ENCODE data around the gene DUSP10.

Gene DUSP10

DNA sequence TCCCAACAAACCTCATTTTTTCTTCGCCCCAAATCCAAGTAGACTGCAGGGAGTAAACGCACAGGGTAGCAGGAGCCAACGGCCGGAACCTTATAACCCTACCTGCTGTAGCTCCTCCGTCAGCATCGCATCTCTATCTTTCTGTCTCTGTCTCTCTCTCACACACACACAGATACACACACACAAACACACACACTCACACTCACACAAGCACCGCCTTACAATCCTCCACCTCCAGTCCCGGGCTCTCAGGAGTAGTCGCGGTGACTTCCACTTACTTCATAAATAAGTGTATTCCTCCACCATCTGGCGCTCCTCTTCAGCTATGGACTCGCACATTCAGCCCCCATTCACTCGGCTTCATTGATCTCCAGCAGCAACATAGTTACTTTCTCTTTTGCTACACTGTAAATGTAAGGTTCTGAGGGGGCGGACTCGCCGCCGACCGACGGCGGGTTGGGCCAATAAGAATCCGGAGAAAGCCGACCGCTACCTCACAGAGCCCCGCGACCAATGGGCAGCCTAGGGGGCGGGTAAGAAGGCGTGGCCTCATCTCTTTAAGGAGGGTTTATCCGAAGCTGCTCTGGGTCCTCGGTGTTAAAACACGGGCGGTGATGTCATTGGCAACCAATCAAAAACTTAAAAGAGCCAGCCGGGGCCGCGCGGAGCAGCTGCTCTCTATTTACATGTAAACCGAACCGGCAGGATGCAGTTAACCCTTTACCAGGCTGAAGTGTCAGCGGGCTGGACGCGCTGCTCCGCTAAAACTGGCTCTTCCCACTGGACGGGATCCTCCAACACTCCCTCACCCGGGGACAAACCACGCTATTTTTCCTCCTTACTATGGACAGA is at the start of gene DUSP10:
Gene DUSP10, minus strand, starts transcription at position 387 of the 852 bp plus-strand sequence. CDS start 2,345 bp downstream, outside the sequence.
- peak; percentile 99 for DNase-seq

DNA sequence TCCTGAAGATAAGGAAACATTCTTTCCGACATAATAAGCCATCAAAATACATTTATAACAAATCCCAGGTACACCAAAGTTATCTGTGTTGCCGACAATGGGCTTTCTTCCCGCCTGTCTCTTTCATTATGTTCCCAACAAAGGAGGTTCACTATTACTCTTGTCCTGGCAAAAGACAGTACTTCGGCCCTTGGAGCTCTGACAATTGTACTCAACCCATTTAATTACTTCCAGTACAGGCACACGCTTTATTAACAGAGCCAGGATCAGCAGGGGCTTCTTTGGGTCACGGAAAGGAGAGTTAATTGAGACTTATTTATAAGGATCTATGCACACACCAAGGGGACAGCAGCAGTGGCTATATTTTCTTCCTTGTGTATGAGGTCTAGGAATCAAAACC is 46.6 kb upstream of the DUSP10 start:
- no peak for DNase-seq

DNA sequence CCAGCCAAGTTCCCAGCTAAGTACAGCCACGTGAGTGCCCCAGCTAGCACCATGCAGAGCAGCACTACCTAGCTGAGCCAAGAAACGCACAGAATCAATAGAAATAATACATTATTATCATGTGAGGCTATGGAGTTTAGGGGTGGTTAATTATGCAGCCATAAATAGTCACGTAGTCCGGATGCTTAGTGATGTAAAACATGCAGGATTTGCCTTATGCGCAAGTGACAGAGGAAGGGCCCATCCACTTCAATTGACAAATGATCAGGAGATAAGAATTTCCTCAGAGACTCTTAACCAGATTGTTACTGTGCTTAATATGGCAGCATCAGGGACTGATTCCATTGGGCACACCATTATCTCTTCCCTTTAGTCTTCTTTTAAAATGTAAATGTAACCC is 44.8 kb upstream of the DUSP10 start:
- no peak for DNase-seq

DNA sequence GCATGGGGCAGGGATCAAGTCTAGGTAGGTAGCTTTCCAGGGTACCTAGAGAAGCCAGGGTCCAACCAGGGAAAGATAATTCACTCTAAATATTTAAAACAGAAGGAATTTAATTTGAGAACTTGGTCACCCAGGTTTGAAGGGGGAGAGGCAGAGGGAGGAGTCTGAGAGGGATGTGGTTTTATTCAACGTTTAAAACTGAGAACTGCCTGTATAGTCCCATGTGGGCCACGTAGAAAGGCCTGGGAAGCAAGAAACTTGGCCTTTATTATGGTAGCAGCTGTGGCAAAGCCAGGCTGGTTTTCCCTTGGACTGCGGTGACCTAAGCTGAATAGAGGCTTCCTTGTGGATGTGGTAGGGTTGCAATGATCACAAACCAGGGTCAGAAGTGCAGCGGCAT is 42.0 kb upstream of the DUSP10 start:
- no peak for DNase-seq

DNA sequence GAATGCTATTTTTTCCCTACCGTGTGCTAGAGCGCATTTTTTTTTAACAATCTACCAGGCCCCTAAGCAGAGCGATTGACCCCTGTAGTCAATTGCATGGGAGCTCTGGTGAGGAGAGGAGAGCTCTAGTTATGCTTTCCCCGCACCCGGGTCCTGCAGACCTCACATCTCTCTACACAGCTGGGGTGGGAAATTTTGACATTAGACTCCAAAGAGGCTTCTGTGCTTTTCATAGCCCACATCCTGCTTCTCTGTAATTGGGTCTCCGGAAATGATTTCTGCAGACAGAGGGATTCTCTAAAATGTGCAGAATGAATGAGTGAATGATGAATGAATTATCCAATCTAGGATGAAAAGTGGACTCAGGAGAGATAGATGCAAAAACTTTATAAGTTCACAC is 41.5 kb upstream of the DUSP10 start:
- DNase-seq = no peak

DNA sequence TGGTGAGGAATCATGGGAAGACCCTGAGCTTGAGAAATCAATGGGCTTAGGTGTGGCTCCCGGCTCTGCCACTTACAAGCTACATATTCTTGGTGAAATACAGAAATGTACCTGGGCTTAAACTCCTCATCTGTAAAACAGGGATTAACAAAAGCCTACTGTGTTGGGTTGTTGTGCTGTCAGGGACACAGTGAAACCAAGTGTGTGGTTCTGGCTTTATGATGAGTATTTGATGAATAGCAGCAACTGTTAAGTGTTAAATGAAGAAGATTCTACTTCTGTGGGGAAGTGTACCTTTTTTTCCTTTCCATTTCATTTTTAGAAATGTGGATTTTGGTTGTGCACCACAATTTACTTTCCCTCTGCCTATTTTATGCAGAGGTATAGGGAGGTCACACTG is 41.1 kb upstream of the DUSP10 start:
- no peak for DNase-seq

DNA sequence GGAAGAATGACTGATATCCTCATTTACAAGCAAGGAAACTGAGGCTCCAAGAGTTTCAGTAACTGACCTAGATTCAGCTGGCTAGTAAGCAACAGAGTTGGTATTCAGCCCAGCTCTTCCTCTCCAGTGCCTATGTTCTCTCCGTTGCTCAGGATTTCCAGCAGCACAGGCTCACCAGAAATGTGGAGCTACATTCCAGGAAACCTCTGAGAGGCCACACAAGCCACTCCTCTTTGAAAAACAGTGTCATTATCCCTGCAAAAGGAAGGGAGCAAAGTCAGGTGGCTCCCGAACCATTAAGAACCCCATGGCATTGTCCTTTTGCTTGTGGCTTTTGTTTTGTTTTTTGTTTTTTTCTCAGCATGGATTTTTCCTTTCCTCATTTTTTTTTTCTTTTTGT is 40.6 kb upstream of the DUSP10 start:
- DNase-seq = no peak

DNA sequence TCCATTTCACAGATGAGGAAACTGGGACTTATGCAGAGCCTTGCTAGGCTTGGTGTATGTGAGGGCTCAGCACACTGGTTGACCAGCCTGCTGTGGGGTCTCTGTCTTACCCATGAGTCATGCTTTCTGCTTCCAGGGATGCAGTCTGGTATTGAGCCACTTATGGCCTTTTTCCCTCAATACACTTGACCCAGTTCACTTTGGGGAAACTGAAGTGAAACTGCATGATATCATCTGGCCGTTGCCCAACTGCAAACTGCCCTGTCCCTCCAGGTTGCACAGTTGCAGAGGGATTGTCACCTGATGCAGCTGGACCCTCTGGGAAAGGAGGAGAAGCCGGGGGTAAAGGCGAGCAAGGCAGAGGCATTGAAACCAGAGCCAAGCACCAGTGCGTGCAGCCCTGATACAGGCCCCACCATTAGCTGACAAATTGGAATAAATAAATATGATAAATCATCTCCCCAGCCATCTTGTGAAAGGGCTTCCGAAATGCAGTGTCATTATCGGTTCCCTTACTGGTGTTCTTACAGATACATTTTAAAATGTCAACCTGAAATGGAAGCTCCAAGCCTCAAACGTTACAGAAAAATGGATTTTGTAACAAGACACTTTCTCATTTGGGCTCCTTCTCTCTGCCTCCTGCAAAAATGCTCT is 39.3 kb upstream of the DUSP10 start:
- DNase-seq = no peak

DNA sequence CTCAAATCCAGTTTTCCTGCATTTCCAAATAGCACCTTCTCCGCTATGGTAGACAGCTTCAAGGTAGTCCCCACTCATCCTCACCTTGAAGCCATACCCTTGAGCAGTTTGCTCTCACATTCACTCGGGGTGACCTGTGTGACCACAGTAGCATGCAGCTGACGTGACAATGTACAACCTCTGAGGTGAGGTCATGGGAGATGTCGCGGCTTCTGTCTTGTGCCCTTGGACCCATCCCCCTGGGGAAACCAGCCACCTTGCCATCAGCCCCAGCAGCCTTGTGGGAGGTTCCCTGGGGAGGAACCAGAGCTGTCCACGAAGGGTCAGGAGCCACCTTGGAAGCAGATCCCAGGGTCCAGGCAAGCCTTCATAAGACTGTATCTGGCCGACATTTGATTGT is 38.3 kb upstream of the DUSP10 start:
- DNase-seq = no peak

DNA sequence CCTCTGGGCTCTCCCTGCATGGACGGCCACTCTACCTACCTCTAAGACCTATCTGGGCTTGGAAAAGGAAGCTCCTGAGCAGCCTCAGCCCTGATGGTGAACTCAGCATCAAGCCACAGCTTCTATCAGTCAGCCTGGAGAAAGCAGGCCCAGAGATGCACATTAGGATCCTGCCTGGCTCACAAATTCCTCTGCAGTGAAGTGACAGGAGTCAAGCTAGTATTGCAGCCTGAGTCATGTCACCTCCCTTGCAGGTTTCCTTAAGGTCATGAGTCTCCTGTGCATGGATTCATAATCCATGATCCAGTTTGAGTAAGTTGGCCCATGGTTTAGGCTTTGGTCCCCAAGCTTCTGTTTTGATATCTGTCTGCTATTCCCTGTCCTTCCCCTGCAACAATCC is 37.9 kb upstream of the DUSP10 start:
- no peak for DNase-seq

DNA sequence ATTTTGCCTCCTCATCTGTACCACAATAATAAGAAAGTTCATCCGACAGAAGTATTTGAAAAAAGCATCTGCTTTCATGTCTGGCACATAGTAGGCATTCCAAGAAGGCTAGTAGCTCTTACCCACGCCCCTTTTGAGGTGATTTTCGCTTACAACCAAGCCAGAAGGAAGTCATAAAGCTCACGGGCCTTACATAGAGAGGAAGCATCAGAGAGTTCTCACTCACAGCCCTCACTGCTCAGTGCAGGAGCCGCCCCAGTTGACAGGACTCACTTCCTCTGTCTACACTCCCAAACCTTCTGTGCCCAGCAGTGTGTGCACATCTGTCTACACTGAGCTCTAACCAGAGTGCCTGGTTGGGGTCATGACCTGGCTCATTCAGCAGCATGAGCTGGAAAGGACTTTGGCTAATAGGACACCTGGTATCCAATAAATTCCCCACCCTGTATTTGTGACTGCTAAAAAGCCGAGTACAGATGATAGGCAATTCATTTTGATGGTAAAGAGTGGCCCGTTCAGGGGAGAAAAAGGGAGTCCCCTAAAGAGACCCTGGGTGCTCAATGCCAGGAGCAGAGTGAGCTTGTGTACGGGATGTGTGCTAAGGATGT is 36.8 kb upstream of the DUSP10 start:
- no peak for DNase-seq

DNA sequence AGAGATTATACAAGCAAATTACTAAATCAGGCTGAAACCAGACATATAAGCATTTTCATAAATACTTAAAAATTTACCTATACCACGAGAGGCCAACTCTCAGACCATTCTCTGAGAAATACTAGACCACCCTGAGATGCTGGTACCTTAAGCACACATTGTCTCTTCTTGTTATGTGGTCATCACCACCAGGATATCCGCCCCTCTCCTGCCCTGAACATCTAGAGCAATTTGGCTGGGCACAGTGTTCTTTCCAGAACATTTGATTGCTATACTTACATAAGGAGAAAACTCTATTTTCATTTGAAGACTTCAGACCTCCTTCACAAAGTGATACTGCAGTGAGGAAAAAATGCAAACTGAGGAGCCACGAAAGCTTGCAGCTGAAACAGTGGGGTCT is 36.2 kb upstream of the DUSP10 start:
- no peak for DNase-seq

DNA sequence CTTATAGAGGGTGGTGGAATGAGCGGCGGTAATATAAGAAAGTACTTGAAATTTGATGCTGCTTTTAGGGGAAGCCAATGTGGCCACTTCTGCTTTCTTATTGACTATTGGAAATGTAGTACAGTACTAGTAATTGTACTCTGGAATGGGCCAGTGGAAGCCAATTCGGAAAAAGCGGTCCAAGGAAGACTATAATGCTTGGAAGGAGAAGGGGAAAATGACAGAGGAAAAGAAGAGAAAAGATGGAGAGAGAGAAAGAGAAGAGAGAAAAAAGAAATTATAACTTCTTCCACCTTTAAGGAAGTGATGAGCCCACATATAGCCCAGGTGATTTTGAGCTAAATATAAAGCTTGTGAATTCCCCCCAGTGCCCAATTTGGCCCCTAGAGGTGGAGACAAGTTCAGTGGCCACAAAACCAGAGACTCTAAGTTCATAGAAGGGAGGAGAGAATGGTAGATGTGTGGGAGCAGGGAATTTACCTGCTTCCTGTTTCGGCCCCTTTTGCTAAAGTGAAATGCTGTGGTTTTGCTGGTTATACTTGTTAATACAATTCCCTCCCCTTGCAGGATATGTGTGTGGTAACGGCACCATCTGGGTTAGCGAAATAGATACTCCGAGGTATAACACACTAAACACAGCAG is 35.7 kb upstream of the DUSP10 start:
- no peak for DNase-seq

DNA sequence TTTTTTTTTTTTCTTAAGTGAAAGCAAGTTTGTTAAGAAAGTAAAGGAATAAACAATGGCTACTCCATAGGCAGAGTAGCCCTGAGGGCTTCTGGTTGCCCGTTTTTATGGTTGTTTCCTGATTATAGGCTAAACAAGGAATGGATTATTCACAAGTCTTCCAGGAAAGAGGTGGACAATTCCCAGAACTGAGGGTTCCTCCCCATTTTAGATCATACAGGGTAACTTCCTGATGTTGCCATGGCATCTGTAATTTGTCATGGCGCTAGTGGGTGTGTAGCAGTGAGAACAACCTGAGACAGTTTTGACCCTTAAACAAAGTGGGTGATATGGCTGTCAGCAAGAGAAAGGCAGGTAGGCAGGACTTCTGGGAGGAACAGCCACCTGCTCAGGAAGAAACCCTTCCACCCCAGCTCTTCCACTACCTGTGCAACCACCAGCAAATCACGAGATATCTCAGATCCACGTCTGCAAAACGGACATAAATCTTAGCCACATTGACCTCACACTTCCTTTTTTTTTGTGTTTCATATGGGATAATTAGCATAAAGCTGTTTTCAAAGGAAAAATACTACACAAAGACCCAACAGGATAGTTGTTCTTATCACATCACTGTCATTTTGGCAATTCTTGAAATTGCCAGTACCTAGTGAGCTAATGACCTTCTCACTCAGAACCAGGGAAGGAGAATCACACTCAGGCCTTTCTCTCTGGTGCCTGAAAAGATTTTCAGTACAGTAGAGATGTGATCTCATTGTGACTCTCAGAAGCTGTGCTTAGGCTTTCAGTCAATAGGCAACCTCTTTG is 34.8 kb upstream of the DUSP10 start:
- no peak for DNase-seq

DNA sequence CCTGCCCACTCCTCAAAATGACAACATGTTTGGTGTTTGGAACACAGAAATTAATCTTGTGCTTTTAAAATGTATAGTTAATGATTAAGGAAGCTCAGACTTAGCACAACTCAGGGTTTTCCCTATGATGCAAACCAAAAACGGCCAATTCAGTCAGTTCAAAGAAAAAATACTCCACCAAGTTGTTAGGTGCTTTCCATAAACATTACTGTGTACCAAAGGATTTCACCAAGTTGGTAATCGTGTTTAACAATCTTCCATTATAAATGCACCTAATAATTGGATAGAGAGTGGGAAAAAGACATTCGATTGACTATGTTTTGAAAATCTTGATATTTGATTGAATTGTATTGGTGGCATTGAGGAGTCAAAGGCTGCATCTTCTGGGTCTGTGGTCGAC is 33.3 kb upstream of the DUSP10 start:
- DNase-seq = no peak

DNA sequence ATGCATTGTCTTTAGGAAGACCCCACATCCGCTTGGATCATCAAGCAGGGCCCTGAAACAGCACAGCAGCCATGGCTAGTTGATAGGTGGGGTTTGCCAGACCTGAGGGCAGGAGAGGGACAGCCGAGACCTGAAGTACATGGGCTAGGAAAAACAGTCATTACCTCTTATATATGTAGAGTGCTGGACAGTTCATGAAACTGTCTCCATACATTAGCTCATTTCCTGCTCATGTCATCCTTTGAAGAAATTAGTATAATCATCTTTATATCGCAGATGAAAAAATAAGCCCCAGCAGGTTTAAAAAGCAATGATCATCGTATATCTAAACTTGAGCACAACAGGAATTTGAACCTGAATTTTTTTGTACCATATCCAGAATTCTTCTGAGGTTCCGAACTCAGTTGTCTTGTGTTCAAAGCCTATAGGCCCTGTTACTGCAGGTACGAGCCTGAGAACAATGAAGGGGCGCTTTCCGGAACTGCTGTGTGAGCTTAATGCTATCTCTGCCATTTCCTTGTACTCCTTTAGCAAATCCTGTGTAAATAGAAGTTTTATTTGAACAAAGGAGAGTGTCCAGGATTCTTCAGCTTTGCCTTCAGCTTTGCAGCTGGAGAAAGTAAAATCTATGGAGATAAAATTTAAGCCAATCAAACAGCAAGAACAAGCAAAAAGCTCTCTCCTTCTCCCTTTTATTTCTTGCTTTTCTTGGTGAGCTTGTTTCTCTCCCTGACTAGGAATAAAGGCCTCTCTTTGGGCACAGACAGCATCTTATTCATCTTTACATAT is 32.4 kb upstream of the DUSP10 start:
- no peak for DNase-seq

DNA sequence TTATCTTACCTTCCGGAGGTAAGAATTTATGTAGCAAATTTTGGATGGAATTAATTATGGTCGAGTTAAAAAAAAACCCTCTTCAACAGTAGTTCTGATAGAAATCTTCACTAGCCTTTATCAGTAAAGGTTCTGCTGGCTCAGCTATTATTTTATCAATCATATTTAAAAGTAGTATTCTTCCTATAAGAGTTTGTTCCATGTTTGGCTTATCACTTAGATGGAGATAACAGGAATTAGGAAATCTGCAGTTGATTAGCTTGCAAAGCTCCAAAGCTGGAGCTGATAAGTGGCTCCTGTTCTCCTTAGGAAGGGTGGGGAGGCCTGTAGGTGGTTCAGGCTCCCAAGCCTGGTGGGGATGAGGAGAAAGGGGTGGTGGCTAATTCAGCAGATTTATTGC is 31.5 kb upstream of the DUSP10 start:
- no peak for DNase-seq

DNA sequence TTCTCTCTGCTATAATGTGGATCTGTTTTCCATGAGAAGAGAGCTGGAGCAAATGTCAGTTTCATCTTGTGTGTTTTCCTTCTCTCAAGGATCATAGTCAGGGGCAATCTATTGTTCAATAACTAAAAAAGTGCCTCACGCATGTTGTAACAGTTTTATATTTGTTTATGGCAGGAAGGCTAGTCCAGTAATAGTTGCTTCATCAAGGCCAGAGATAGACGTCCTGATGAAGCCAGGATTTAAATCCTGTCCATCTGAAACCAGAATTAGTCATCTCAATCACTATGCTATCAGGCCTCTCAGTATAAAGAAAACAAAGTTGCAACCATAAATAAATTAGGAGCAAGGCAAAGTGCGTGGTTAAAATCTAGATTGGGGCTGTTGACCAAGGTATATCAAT is 30.2 kb upstream of the DUSP10 start:
- DNase-seq = no peak

DNA sequence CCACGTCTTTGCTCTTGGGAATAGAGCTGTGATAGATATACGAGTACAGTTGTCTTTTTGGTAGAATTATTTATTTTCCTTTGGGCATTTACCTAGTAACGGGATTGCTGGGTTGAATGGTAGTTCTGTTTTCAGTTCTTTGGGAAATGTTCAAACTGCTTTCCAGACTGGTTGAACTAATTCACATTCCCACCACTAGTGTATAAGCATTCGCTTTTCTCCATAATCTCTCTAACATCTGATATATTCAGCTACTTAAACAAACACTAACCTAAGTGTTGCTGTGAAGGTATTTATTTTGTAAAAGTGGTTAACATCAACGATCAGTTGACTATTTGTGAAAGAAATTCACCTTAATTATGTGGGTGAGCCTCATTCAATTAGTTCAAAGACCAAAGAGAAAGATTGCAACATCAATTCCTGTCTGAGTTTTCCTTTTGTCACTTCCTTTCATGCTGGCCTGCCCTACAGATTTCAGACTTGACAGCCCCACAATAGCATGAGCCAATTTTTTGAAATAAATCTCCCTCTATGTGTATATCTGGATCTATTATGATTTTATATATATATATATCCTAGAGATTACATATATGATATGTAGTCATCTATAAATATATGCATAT is 26.7 kb upstream of the DUSP10 start:
- no peak for DNase-seq

DNA sequence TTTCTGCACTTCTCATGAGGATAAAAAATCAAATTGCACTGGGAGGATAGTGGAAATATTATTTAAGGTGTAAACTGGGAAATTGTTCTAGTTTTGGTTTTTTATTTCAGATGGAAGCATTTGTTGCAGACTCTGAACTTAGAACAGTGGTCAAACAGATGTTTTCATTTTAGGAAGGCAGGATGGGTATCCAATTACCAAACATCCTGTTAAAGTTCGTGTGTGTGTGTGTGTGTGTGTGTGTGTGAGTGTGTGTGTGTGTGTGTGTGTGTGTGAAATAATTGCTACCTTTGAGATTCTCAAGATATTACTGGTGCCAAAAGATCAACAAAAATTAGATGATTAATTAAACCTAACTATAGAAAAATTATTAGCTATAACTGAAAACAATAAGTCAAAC is 24.3 kb upstream of the DUSP10 start:
- peak in 1 of 2 experiments; percentile 2 for DNase-seq

DNA sequence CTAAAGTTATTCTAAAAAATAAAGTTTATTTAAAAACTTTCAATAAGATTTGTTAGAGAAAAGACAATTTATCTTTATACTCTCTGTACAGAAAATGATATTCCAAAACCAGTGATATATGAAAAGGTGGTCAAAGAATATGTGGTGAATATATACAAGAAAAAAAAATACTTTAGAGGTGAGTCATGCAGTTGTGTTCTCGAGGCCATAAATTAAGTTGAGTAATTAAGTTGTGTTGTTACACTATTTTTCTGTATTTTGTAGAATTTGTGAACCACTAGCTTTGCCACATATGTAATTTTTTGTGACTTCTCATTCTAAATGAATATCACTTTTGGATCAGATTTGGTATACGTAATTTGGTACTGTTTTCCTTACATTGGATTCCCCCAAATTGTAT is 23.6 kb upstream of the DUSP10 start:
- DNase-seq = no peak

All from NCI-H524 (cell line).